Sigmoid colon (tissue), 4 donors: ENCODE results near the gene SLC26A3.

Experiments
- POLR2A ChIP-seq, 2 donors: fragments of 450-650 bp; IDR thresholded peaks; one replicate each; pipeline ENCODE4 v1.6.1; 2016; ENCODE audit warnings: antibody characterized with exemption in 2 of 2, mild to moderate bottlenecking in 2 of 2, moderate library complexity in 2 of 2
- POLR2AphosphoS5 ChIP-seq, 4 donors: sonication (generic); formaldehyde crosslinking; IDR thresholded peaks; one replicate each; pipeline ENCODE4 v1.6.1; 2017; ENCODE audit warnings: antibody characterized with exemption in 4 of 4
- TF ChIP-seq, protein P1 (sequence below), 4 experiments: fragments of 450-650 bp in 3 of 4; fragments of 200-600 bp in 1 of 4; IDR thresholded peaks; one replicate each; pipeline ENCODE4 v1.5.1; 2016 to 2019; ENCODE audit warnings: antibody characterized with exemption in 4 of 4, mild to moderate bottlenecking in 3 of 4, moderate library complexity in 2 of 4

- TF ChIP-seq, protein P1, sequence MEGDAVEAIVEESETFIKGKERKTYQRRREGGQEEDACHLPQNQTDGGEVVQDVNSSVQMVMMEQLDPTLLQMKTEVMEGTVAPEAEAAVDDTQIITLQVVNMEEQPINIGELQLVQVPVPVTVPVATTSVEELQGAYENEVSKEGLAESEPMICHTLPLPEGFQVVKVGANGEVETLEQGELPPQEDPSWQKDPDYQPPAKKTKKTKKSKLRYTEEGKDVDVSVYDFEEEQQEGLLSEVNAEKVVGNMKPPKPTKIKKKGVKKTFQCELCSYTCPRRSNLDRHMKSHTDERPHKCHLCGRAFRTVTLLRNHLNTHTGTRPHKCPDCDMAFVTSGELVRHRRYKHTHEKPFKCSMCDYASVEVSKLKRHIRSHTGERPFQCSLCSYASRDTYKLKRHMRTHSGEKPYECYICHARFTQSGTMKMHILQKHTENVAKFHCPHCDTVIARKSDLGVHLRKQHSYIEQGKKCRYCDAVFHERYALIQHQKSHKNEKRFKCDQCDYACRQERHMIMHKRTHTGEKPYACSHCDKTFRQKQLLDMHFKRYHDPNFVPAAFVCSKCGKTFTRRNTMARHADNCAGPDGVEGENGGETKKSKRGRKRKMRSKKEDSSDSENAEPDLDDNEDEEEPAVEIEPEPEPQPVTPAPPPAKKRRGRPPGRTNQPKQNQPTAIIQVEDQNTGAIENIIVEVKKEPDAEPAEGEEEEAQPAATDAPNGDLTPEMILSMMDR (IDR thresholded peaks at IDR 0.05) = no peak
- no peak for TF ChIP-seq POLR2A (IDR thresholded peaks at IDR 0.05)
- TF ChIP-seq POLR2AphosphoS5 (IDR thresholded peaks at IDR 0.05) = no peak
Observed at GRCh38 chr7:107846324-107846723, 43.3 kb upstream of the SLC26A3 start.
